HG03469 (cell line): Measurements from ENCODE around the gene ATE1.
"Not testable (repeated sequence)": the region's sequence is repeated elsewhere in the genome, so short reads cannot be mapped to it uniquely, and the experiment has no call there.

Experiments used
- ATAC-seq: cut with Tn5 transposase; IDR thresholded peaks from one replicate; pipeline ENCODE4 v1.9.1; 2021; ENCODE audit warnings: mild to moderate bottlenecking, moderate library complexity, moderate number of reproducible peaks; ENCODE audit not compliant: unreplicated experiment

Gene ATE1

GRCh38 chr10:121927841-121928527 lies at the start of gene ATE1:
TSS of gene ATE1 (minus strand) at chr10:121928031. CDS start at chr10:121927949, 82 bp downstream.
- ATAC-seq = peak; percentile 81

- no peak for ATAC-seq
Measured at GRCh38 chr10:121976607-121977006, 48.8 kb upstream of the ATE1 start.

- ATAC-seq = no peak
Measured at GRCh38 chr10:121975295-121976086, 47.7 kb upstream of the ATE1 start.

GRCh38 chr10:121974535-121975294 lies 46.9 kb upstream of the ATE1 start, which contains the start of gene NSMCE4A:
TSS of gene NSMCE4A (minus strand) at chr10:121975217. CDS start at chr10:121975165, 52 bp downstream.
- peak; percentile 71 for ATAC-seq

- ATAC-seq = no peak
Measured at GRCh38 chr10:121974019-121974534, 46.2 kb upstream of the ATE1 start.

- ATAC-seq = not testable (repeated sequence)
Measured at GRCh38 chr10:121969086-121969485, 41.3 kb upstream of the ATE1 start.

GRCh38 chr10:121965996-121966395 lies 38.2 kb upstream of the ATE1 start:
- ATAC-seq = no peak

- ATAC-seq = no peak
Measured at GRCh38 chr10:121961456-121961855, 33.6 kb upstream of the ATE1 start.

- ATAC-seq = no peak
Measured at GRCh38 chr10:121959671-121960070, 31.8 kb upstream of the ATE1 start.

GRCh38 chr10:121956111-121957061 lies 28.6 kb upstream of the ATE1 start:
- no peak for ATAC-seq

GRCh38 chr10:121952226-121952625 lies 24.4 kb upstream of the ATE1 start:
- no peak for ATAC-seq

- ATAC-seq = no peak
Measured at GRCh38 chr10:121949451-121949850, 21.6 kb upstream of the ATE1 start.

- no peak for ATAC-seq
Measured at GRCh38 chr10:121949049-121949448, 21.2 kb upstream of the ATE1 start.

GRCh38 chr10:121947343-121948330 lies 19.8 kb upstream of the ATE1 start:
- no peak for ATAC-seq

GRCh38 chr10:121942749-121943416 lies 15.1 kb upstream of the ATE1 start:
- ATAC-seq = no peak

GRCh38 chr10:121941532-121941931 lies 13.7 kb upstream of the ATE1 start:
- ATAC-seq = no peak

- no peak for ATAC-seq
Measured at GRCh38 chr10:121936295-121936694, 8.5 kb upstream of the ATE1 start.

GRCh38 chr10:121935702-121936101 lies 7.9 kb upstream of the ATE1 start:
- no peak for ATAC-seq
